ENCODE results near the gene SLU7.

- TF ChIP-seq EP300 (IDR thresholded peaks at IDR 0.05) (no peak), CTCF (IDR thresholded peaks at IDR 0.05) (no peak), POLR2AphosphoS5 (IDR thresholded peaks at IDR 0.05) (no peak)
These were observed 45.0 kb upstream of the SLU7 start for GRCh38 chr5:160463740-160464465.
